T-helper 1 cell (primary cell): Measurements from ENCODE around the gene WSB2.

ENCODE experiments used
- DNase-seq, 5 donors: peaks; one replicate each; pipeline ENCODE4 v3.0.0-alpha.2; 2012 to 2020

The WSB2 gene

GRCh38 chr12:117986705-117987469 is 74.1 kb downstream of the WSB2 start:
- DNase-seq: no peak

GRCh38 chr12:117985182-117985581 is 75.8 kb downstream of the WSB2 start:
- no peak for DNase-seq
